Hepatocyte (in vitro differentiated cells): ENCODE measurements around the gene OSBPL5.

Experiments
- CTCF ChIP-seq: fragments of 200-600 bp; sonication (generic); IDR thresholded peaks from 2 replicates; pipeline ENCODE4 v1.5.1; 2016; ENCODE audit warnings: antibody characterized with exemption, mild to moderate bottlenecking; ENCODE audit not compliant: poor library complexity
- EZH2 ChIP-seq: fragments of 200-600 bp; sonication (generic); IDR thresholded peaks from 2 replicates; pipeline ENCODE4 v1.6.1; 2016; ENCODE audit warnings: antibody characterized with exemption, mild to moderate bottlenecking, borderline replicate concordance

- no peak for TF ChIP-seq EZH2
- TF ChIP-seq CTCF: no peak
Measured at GRCh38 chr11:3200388-3201111, 35.4 kb upstream of the OSBPL5 start.
